Measurements from ENCODE around the gene TBC1D32.
"Not testable (repeated sequence)": the region's sequence is repeated elsewhere in the genome, so short reads cannot be mapped to it uniquely, and the experiment has no call there.

TBC1D32 gene

GRCh38 chr6:121334299-121335086 lies at the start of gene TBC1D32:
TBC1D32 (minus strand) TSS chr6:121334480; CDS start chr6:121334430, 50 bp downstream.
- peak; percentile 86 for DNase-seq

GRCh38 chr6:121383478-121383877 lies 49.2 kb upstream of the TBC1D32 start:
- DNase-seq: no peak

GRCh38 chr6:121382467-121383121 lies 48.3 kb upstream of the TBC1D32 start:
- no peak for DNase-seq

GRCh38 chr6:121376411-121376810 lies 42.1 kb upstream of the TBC1D32 start:
- no peak for DNase-seq

- not testable (repeated sequence) for DNase-seq
These were observed 39.9 kb upstream of the TBC1D32 start for GRCh38 chr6:121374219-121374618.

GRCh38 chr6:121365536-121366521 lies 31.5 kb upstream of the TBC1D32 start:
- no peak for DNase-seq

- no peak for DNase-seq
These were observed 22.3 kb upstream of the TBC1D32 start for GRCh38 chr6:121356575-121356974.

GRCh38 chr6:121354764-121355163 lies 20.5 kb upstream of the TBC1D32 start:
- no peak for DNase-seq

GRCh38 chr6:121352941-121353340 lies 18.7 kb upstream of the TBC1D32 start:
- no peak for DNase-seq

- no peak for DNase-seq
These were observed 17.6 kb upstream of the TBC1D32 start for GRCh38 chr6:121351916-121352315.

- DNase-seq: no peak
These were observed 15.3 kb upstream of the TBC1D32 start for GRCh38 chr6:121349596-121349995.

GRCh38 chr6:121347484-121347883 lies 13.2 kb upstream of the TBC1D32 start:
- no peak for DNase-seq

GRCh38 chr6:121344539-121344938 lies 10.3 kb upstream of the TBC1D32 start:
- DNase-seq: no peak

- DNase-seq: no peak
These were observed 5.5 kb upstream of the TBC1D32 start for GRCh38 chr6:121339639-121340226.

- DNase-seq: no peak
These were observed 4.7 kb upstream of the TBC1D32 start for GRCh38 chr6:121338956-121339355.

- DNase-seq: no peak
These were observed 4.1 kb upstream of the TBC1D32 start for GRCh38 chr6:121338366-121338765.

GRCh38 chr6:121335087-121336008 lies 1.1 kb upstream of the TBC1D32 start:
- no peak for DNase-seq

- not testable (repeated sequence) for DNase-seq
These were observed 586 bp downstream of the TBC1D32 start for GRCh38 chr6:121333694-121334093.

- DNase-seq: no peak
These were observed 1.1 kb downstream of the TBC1D32 start for GRCh38 chr6:121333196-121333595.

GRCh38 chr6:121330516-121330915 lies 3.8 kb downstream of the TBC1D32 start:
- no peak for DNase-seq

GRCh38 chr6:121321282-121321681 lies 13.0 kb downstream of the TBC1D32 start:
- DNase-seq: no peak

GRCh38 chr6:121319603-121320002 lies 14.7 kb downstream of the TBC1D32 start:
- no peak for DNase-seq

Measured in CD4-positive, alpha-beta T cell treated with Interleukin-4 for 4 hours (primary cell).